GM12878 (cell line): ENCODE results near the gene AKAP8. TPM values are rescaled to one million over a fixed set of nuclear protein-coding genes. Genes with fewer than 3 reads are reported as not detected.
"Not testable (repeated sequence)": the region's sequence is repeated elsewhere in the genome, so short reads cannot be mapped to it uniquely, and the experiment has no call there.

ENCODE experiments used
- ATAC-seq: fragments of 200-7000 bp; cut with Tn5 transposase; 3 replicates; pipeline ENCODE4 v1.9.1; 2020; ENCODE audit warnings: mild to moderate bottlenecking, moderate library complexity
- BruUV-seq: library from RNA; stranded (reverse); fragments of 400-500 nt; replicated peaks from 2 replicates; lab custom pipeline; 2021; lab: Mats Ljungman, UMichigan
- CTCF ChIA-PET: fragments of 300-600 bp; sonication (Branson Sonifier 250); formaldehyde crosslinking; extraction: SDS; loops from one replicate; lab custom pipeline; 2021; ENCODE audit warnings: inconsistent platforms; lab: Yijun Ruan, JAX
- POLR2A ChIA-PET: fragments of 350-600 bp; formaldehyde crosslinking; extraction: SDS; loops from one replicate; lab custom pipeline; 2021; ENCODE audit warnings: inconsistent platforms; lab: Charles Lee
- RAD21 ChIA-PET: fragments of 300-600 bp; sonication (Branson Sonifier 250); formaldehyde crosslinking; loops from one replicate; lab custom pipeline; 2023; ENCODE audit warnings: antibody characterized with exemption; ENCODE audit not compliant: unreplicated experiment; lab: Charles Lee
- SMC1A ChIA-PET: fragments of 300-600 bp; sonication (Branson Sonifier 250); formaldehyde crosslinking; loops from one replicate; lab custom pipeline; 2023; ENCODE audit not compliant: unreplicated experiment, uncharacterized antibody; lab: Charles Lee
- DNase-seq: peaks from one replicate; pipeline ENCODE4 v3.0.0-alpha.2; 2011; ENCODE audit warnings: low read depth, low spot score
- FAIRE-seq: peaks from 3 replicates; lab custom pipeline; 2011; peaks lifted over from hg19 to GRCh38; lab: Jason Lieb, UNC
- H2AFZ ChIP-seq: 2 replicates; pipeline ENCODE4 v1.6.0; 2011; ENCODE audit warnings: low read depth, low read length, control low read depth; ENCODE audit not compliant: control insufficient read depth
- H3K27ac ChIP-seq: 2 replicates; pipeline ENCODE4 v1.5.1; 2011; ENCODE audit warnings: control low read depth; ENCODE audit not compliant: control insufficient read depth, insufficient read depth
- H3K27me3 ChIP-seq, 2 experiments: replicated peaks in 1 of 2; 2 replicates each; pipeline versions ENCODE4 v1.6.0 to v1.6.1; 2011; ENCODE audit warnings: low read length in 1 of 2; ENCODE audit not compliant: control insufficient read depth in 2 of 2, insufficient read depth in 2 of 2
- H3K36me3 ChIP-seq, 2 experiments: 2 replicates each; pipeline ENCODE4 v1.5.1; 2011; ENCODE audit warnings: low read length in 1 of 2; ENCODE audit not compliant: control insufficient read depth in 2 of 2, insufficient read depth in 2 of 2
- H3K4me1 ChIP-seq: 2 replicates; pipeline ENCODE4 v1.6.1; 2011; ENCODE audit warnings: mild to moderate bottlenecking, low read length, moderate library complexity, mixed read lengths; ENCODE audit not compliant: control insufficient read depth, insufficient read depth
- H3K4me2 ChIP-seq: 2 replicates; pipeline ENCODE4 v1.6.0; 2011; ENCODE audit warnings: control low read depth; ENCODE audit not compliant: control insufficient read depth, insufficient read depth
- H3K4me3 ChIP-seq: fragments of 200-600 bp; sonication (generic); 2 replicates; pipeline ENCODE4 v1.5.1; 2016
- H3K79me2 ChIP-seq: 2 replicates; pipeline ENCODE4 v1.6.0; 2011; ENCODE audit warnings: low read length; ENCODE audit not compliant: control insufficient read depth, insufficient read depth
- H3K9ac ChIP-seq: 2 replicates; pipeline ENCODE4 v1.8.0; 2011; ENCODE audit warnings: low read length, control low read depth, mixed read lengths; ENCODE audit not compliant: control insufficient read depth, insufficient read depth
- H3K9me3 ChIP-seq: replicated peaks from 3 replicates; pipeline ENCODE4 v1.5.1; 2011; ENCODE audit warnings: mild to moderate bottlenecking, low read length; ENCODE audit not compliant: control insufficient read depth, insufficient read depth
- H4K20me1 ChIP-seq: 2 replicates; pipeline ENCODE4 v1.6.0; 2011; ENCODE audit not compliant: control insufficient read depth, insufficient read depth
- BACH1 ChIP-seq: fragments of 450-650 bp; IDR thresholded peaks from 2 replicates; pipeline ENCODE4 v1.6.1; 2017; ENCODE audit warnings: mild to moderate bottlenecking, borderline replicate concordance
- EZH2 ChIP-seq: IDR thresholded peaks from 2 replicates; pipeline ENCODE4 v1.6.1; 2012; ENCODE audit warnings: low read depth, mild to moderate bottlenecking, control low read depth, inconsistent platforms, low read length, borderline replicate concordance; ENCODE audit not compliant: control insufficient read depth
- KDM1A ChIP-seq: fragments of 200-600 bp; sonication (generic); IDR thresholded peaks from 2 replicates; pipeline ENCODE4 v1.6.1; 2016; ENCODE audit warnings: borderline replicate concordance
- MAX ChIP-seq: IDR thresholded peaks from 2 replicates; pipeline ENCODE4 v1.6.1; 2012; ENCODE audit warnings: low read depth, low read length, improper control_type of control experiment
- MXI1 ChIP-seq: fragments of 150-350 bp; IDR thresholded peaks from 2 replicates; pipeline ENCODE4 v1.6.1; 2011; ENCODE audit warnings: low read depth, mild to moderate bottlenecking, inconsistent platforms, low read length, improper control_type of control experiment
- POLR2AphosphoS5 ChIP-seq: IDR thresholded peaks from 2 replicates; pipeline ENCODE4 v1.6.1; 2011; ENCODE audit warnings: mild to moderate bottlenecking, low read length, inconsistent platforms
- POU2F2 ChIP-seq: IDR thresholded peaks from 3 replicates; pipeline ENCODE4 v1.6.1; 2011; ENCODE audit warnings: low read depth, mild to moderate bottlenecking, low read length, borderline replicate concordance
- SPI1 ChIP-seq: IDR thresholded peaks from 2 replicates; pipeline ENCODE4 v1.6.1; 2011; ENCODE audit warnings: low read depth, mild to moderate bottlenecking, low read length, moderate library complexity, borderline replicate concordance; ENCODE audit not compliant: insufficient read depth
- TCF12 ChIP-seq: IDR thresholded peaks from 2 replicates; pipeline ENCODE4 v1.6.1; 2011; ENCODE audit warnings: low read depth, mild to moderate bottlenecking, low read length
- TCF3 ChIP-seq: IDR thresholded peaks from 2 replicates; pipeline ENCODE4 v1.6.1; 2012; ENCODE audit warnings: low read depth, mild to moderate bottlenecking, low read length, borderline replicate concordance; ENCODE audit not compliant: insufficient read depth
- YBX1 ChIP-seq: fragments of 450-650 bp; IDR thresholded peaks from 2 replicates; pipeline ENCODE4 v1.6.1; 2016; ENCODE audit warnings: antibody characterized with exemption
- WGBS: methylation state at CpG from one replicate; pipeline ENCODE4 v1.1.6; 2016; ENCODE audit warnings: low lambda C conversion rate; ENCODE audit not compliant: insufficient replicate concordance, insufficient coverage; ENCODE audit errors: missing lambda C conversion rate; 5-methylcytosine and 5-hydroxymethylcytosine counted together
- in situ Hi-C: fragments of 300-500 bp; cut with MboI; formaldehyde crosslinking; loops from 9 replicates; pipeline ENCODE4 v1.14.3; 2018; ENCODE audit warnings: mixed read lengths
- intact Hi-C: fragments of 100-400 bp; cut with micrococcal nuclease; formaldehyde crosslinking; loops from one replicate; pipeline ENCODE4 v1.14.2; 2022; ENCODE audit not compliant: unreplicated experiment
- polyA plus RNA-seq, 11 experiments: library from polyadenylated mRNA; depleted of rRNA in 4 of 11; unstranded in 6 of 11; stranded (reverse) in 5 of 11; fragments of >200 nt; fragmentation: Nextera tagmentation in 4 of 11; fragmentation: Illumina TruSeq in 1 of 11; extraction: Ambion mirVana in 4 of 11; extraction: Trizol in 1 of 11; gene quantifications; 1 replicate in 1 of 11; 2 replicates in 10 of 11; pipeline versions ENCODE4 v1.2.1 to v1.2.3, GENCODE V29; 2011 to 2016; ENCODE audit warnings: inconsistent platforms in 2 of 11, missing spikeins in 2 of 11, low read depth in 1 of 11
- total RNA-seq, 4 experiments: library from RNA; depleted of rRNA in 3 of 4; stranded (reverse); fragments of >200 nt in 3 of 4; fragmentation: Illumina TruSeq in 1 of 4; extraction: Trizol in 1 of 4; gene quantifications; 2 replicates each; pipeline versions ENCODE4 v1.2.1 to v1.2.3, GENCODE V29; 2013 to 2021

AKAP8 gene
- total and polyA plus RNA-seq, 10 of the 15 experiments (the other 5 are each of a cell fraction or from before 2014, with no cell fraction given) = 5.3 to 57.7 (median 20.6) TPM

GRCh38 chr19:15397236-15397635, 17.6 kb upstream of the AKAP8 start:
- in situ Hi-C loops (no loop called here), intact Hi-C loops (no loop called here)
- Histone ChIP-seq H3K27ac (no peak overlapping the region), H3K36me3 (peaks cover 21 to 57% of the 10 kb centered on the region in 2 experiments), H3K4me2 (no peak overlapping the region), H3K4me1 (no peaks in the 10 kb centered on the region), H3K79me2 (no peaks in the 10 kb centered on the region), H3K9me3 (no peaks in the 10 kb centered on the region), H3K27me3 (no peaks in the 10 kb centered on the region), H3K4me3 (no peak overlapping the region), H4K20me1 (peaks cover 6% of the 10 kb centered on the region; the same call in 1 of the 2 replicates), H3K9ac (no peak overlapping the region), H2AFZ (no peak overlapping the region)
- ChIA-PET POLR2A (no interaction called here), SMC1A (no interaction called here), CTCF (interaction anchor here (0.8 kb wide), 1 partner anchor 10 kb away, joined by 4 read pairs; no protein-coding TSS in a partner anchor), RAD21 (no interaction called here)
- ATAC-seq (no peak), FAIRE-seq (no peak), DNase-seq (no peak)
- TF ChIP-seq TCF3 = no peak
- TF ChIP-seq POLR2AphosphoS5 = no peak
- TF ChIP-seq EZH2 = no peak
- TF ChIP-seq BACH1 = no peak
- WGBS = 85% methylated on average over 6 of the region's 6 CpGs
- BruUV-seq = no TSS peak

GRCh38 chr19:15396436-15396835, 16.8 kb upstream of the AKAP8 start:
- Histone ChIP-seq H3K79me2 (no peaks in the 10 kb centered on the region), H3K9ac (no peak overlapping the region), H3K36me3 (peaks cover 23 to 52% of the 10 kb centered on the region in 2 experiments), H3K4me3 (no peak overlapping the region), H4K20me1 (peaks cover 6% of the 10 kb centered on the region; the same call in 1 of the 2 replicates), H3K9me3 (no peaks in the 10 kb centered on the region), H3K4me2 (no peak overlapping the region), H3K4me1 (no peaks in the 10 kb centered on the region), H3K27me3 (no peaks in the 10 kb centered on the region), H2AFZ (no peak overlapping the region), H3K27ac (no peak overlapping the region)
- in situ Hi-C loops (no loop called here), intact Hi-C loops (no loop called here)
- FAIRE-seq (no peak), ATAC-seq (no peak), DNase-seq (no peak)
- ChIA-PET POLR2A (no interaction called here), RAD21 (no interaction called here), SMC1A (no interaction called here), CTCF (interaction anchor here (0.6 kb wide), 1 partner anchor 135 kb away, joined by 3 read pairs; no protein-coding TSS in a partner anchor)
- WGBS = 96% methylated on average over 3 of the region's 3 CpGs
- BruUV-seq = no TSS peak
- TF ChIP-seq MAX (no peak), TCF12 (no peak), MXI1 (no peak), YBX1 (no peak), POU2F2 (no peak), SPI1 (no peak), KDM1A (no peak)

- FAIRE-seq, BruUV-seq, H3K27ac ChIP-seq, SMC1A ChIA-PET, H2AFZ ChIP-seq, in situ Hi-C loops, H3K79me2 ChIP-seq, ATAC-seq, H3K9ac ChIP-seq, RAD21 ChIA-PET, DNase-seq, H3K4me1 ChIP-seq, H3K27me3 ChIP-seq, H4K20me1 ChIP-seq, H3K4me2 ChIP-seq, H3K4me3 ChIP-seq, intact Hi-C loops, H3K9me3 ChIP-seq: not testable (repeated sequence)
- 89% methylated on average over 17 of the region's 17 CpGs for WGBS
- ChIA-PET CTCF (interaction anchor here (0.6 kb wide), 1 partner anchor 12 kb away, joined by 5 read pairs; no protein-coding TSS in a partner anchor), POLR2A (interaction anchor here (1.4 kb wide), 1 partner anchor 17 kb away, joined by 4 read pairs; no protein-coding TSS in a partner anchor)
- peaks cover 21 to 41% of the 10 kb centered on the region in 2 experiments for H3K36me3 ChIP-seq
Observed at GRCh38 chr19:15395251-15395650, 15.7 kb upstream of the AKAP8 start.
